ENCODE results near the gene SLC23A3. TPM values are rescaled to one million over a fixed set of nuclear protein-coding genes. Genes with fewer than 3 reads are reported as not detected.

The SLC23A3 gene
- total RNA-seq, 2 donors from 2014 or later, result 1.4 to 3.4 TPM

DNA sequence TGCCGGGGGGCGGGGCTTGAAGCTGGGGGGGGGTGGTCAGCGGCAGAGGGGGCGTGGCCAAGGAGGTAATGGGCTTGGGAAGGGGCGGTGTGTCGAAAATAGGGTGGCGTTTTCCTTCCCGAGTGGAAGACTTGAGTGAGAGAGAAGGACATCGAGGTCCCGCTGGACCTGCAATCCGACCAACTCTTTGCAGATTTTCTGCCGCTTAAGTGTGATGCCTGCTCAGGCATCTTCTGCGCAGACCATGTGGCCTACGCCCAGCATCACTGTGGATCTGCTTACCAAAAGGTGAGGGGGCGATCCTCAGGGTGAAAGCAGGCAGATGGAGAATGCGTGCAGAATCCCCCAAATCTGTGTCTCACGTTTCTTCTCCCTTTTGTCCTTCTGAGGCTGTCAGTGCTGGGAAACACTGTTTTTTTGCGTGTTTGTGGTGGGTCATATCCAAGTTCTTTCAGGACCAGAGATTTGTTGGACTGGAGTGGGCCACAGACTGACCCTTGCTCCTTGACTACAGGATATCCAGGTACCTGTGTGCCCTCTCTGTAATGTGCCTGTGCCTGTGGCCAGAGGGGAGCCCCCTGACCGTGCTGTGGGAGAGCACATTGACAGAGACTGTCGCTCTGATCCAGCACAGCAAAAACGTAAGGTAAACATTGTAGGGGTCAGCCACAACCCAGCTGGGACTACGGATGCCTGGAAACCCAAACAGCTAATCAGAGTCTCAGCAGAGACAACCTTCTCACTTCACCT is 37.5 kb upstream of the SLC23A3 start:
- H3K9me3 ChIP-seq, result no peaks in the 10 kb centered on the region
- H3K27ac ChIP-seq, result peak overlapping the region; percentile 85 to 93
- TF ChIP-seq, protein P1, sequence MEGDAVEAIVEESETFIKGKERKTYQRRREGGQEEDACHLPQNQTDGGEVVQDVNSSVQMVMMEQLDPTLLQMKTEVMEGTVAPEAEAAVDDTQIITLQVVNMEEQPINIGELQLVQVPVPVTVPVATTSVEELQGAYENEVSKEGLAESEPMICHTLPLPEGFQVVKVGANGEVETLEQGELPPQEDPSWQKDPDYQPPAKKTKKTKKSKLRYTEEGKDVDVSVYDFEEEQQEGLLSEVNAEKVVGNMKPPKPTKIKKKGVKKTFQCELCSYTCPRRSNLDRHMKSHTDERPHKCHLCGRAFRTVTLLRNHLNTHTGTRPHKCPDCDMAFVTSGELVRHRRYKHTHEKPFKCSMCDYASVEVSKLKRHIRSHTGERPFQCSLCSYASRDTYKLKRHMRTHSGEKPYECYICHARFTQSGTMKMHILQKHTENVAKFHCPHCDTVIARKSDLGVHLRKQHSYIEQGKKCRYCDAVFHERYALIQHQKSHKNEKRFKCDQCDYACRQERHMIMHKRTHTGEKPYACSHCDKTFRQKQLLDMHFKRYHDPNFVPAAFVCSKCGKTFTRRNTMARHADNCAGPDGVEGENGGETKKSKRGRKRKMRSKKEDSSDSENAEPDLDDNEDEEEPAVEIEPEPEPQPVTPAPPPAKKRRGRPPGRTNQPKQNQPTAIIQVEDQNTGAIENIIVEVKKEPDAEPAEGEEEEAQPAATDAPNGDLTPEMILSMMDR (IDR thresholded peaks at IDR 0.05), result no peak
- DNase-seq (ENCODE audit: low spot score) (no peak), ATAC-seq (ENCODE audit: insufficient number of reproducible peaks, low FRiP score, low read depth) (no peak)
- H3K36me3 ChIP-seq, result peaks cover 7% of the 10 kb centered on the region
- H3K27me3 ChIP-seq (replicated peaks; ENCODE audit: insufficient read depth), result no peaks in the 10 kb centered on the region
- peak overlapping the region; percentile 91 for H3K4me3 ChIP-seq
- H3K4me1 ChIP-seq (ENCODE audit: control insufficient read depth in 1 of 2, low read depth in 2 of 2), result peaks cover 15 to 25% of the 10 kb centered on the region in 2 donors

DNA sequence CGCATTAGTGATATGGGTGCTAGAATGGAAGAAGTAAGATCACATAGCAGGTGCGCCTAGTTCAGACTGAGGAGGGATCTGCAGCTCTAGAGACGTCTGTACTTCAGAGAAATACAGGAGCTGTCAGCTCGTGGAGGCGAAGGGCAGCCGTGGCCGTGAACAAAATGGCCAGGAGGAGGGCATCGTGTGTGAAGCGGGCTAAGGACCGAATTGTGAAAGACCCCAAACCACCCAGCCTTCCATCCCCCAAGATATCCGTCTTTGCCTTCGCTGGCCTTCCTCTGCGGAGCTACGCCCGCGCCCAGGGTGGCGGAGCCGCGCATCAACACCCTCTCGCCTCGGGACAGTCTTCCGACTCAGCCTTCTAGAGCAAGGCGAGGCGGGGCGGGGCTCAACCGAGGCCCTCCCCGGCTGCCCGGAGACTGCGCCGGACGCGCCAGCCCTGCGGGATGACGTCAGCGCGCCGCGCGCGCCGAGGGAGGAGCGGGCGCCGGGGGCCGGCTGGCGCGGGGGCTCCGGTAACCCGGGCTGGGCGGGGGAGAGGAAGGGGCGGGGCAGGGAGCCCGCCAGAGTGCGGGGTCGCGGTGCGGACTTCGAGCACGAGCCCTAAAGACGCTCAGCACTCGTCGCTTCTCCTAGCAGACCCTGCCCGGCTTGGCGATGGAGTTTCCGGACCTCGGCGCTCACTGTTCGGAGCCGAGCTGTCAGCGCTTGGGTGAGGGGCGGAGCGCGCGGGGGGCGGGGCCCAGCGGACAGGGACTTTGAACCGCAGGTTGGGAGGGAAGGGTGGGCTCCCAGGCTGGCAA is 36.7 kb upstream of the SLC23A3 start, which contains the start of gene ZFAND2B:
Gene ZFAND2B (plus strand): TSS at position 455 of the 806 bp plus-strand sequence. CDS start 206 bp downstream, at position 661.
- H3K9me3 ChIP-seq, result no peaks in the 10 kb centered on the region
- peak within 1 kb of the TSS; percentile 91 for H3K4me3 ChIP-seq
- H3K27ac ChIP-seq, result peak within 1 kb of the TSS; percentile 85 to 93
- peaks cover 6% of the 10 kb centered on the region for H3K36me3 ChIP-seq
- no peaks in the 10 kb centered on the region for H3K27me3 ChIP-seq (replicated peaks; ENCODE audit: insufficient read depth)
- ATAC-seq (ENCODE audit: insufficient number of reproducible peaks, low FRiP score, low read depth), result peak; percentile 88
- peaks cover 15 to 25% of the 10 kb centered on the region in 2 donors for H3K4me1 ChIP-seq (ENCODE audit: control insufficient read depth in 1 of 2, low read depth in 2 of 2)
- peak; percentile 72 for DNase-seq (ENCODE audit: low spot score)
- TF ChIP-seq, protein P1 (IDR thresholded peaks at IDR 0.05), result peak; percentile 33

DNA sequence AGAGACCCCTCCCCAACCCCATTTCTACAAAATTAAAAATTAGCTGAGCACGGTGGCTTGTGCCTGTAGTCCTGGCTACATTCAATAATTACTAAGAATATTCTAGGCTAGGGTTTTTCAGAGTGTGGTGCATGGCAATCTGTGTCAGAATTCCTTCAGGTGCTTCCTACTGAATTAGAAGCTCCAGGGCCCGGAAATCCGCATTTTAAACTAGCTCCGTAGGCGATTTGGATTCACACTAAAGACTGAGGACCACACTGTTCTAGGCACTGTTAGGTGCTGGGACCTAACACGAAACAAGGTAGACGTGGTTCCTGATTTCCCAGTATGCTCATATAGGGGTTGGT is 36.1 kb upstream of the SLC23A3 start:
- no peak for DNase-seq (ENCODE audit: low spot score)
- no peaks in the 10 kb centered on the region for H3K27me3 ChIP-seq (replicated peaks; ENCODE audit: insufficient read depth)
- H3K4me3 ChIP-seq, result peak overlapping the region; percentile 91
- peaks cover 15 to 25% of the 10 kb centered on the region in 2 donors for H3K4me1 ChIP-seq (ENCODE audit: control insufficient read depth in 1 of 2, low read depth in 2 of 2)
- peaks cover 6% of the 10 kb centered on the region for H3K36me3 ChIP-seq
- TF ChIP-seq, protein P1 (IDR thresholded peaks at IDR 0.05), result no peak
- H3K9me3 ChIP-seq, result no peaks in the 10 kb centered on the region
- H3K27ac ChIP-seq, result peak overlapping the region; percentile 85 to 93
- ATAC-seq (ENCODE audit: insufficient number of reproducible peaks, low FRiP score, low read depth), result no peak

DNA sequence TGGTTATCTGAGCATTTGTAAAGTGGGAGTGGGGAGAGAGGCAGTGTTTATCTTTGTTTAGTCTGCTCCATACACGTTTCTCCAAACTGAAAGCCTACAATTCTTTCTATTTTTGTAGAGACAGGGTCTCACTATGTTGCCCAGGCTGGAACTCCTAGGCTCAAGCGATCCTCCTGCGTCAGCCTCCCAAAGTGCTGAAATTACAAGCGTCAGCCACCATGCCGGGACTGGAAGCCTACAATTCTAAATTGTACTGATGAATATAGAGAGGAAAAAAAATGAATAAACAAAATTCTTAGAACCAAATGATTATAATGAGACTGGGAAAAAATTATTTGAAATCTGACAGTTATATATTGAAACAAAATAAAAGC is 35.3 kb upstream of the SLC23A3 start:
- Histone ChIP-seq H3K27ac (no peak overlapping the region), H3K4me3 (no peak overlapping the region), H3K4me1 (ENCODE audit: control insufficient read depth in 1 of 2, low read depth in 2 of 2) (peaks cover 15 to 25% of the 10 kb centered on the region in 2 donors), H3K9me3 (no peaks in the 10 kb centered on the region), H3K36me3 (peaks cover 6% of the 10 kb centered on the region), H3K27me3 (replicated peaks; ENCODE audit: insufficient read depth) (no peaks in the 10 kb centered on the region)
- TF ChIP-seq, protein P1 (IDR thresholded peaks at IDR 0.05), result no peak
- no peak for DNase-seq (ENCODE audit: low spot score)
- ATAC-seq (ENCODE audit: insufficient number of reproducible peaks, low FRiP score, low read depth), result no peak
